HG03135 (cell line): ENCODE results near the gene CMC2.

Experiments used
- ATAC-seq: cut with Tn5 transposase; IDR thresholded peaks from one replicate; pipeline ENCODE4 v1.9.1; 2021; ENCODE audit warnings: mild to moderate bottlenecking, moderate library complexity; ENCODE audit not compliant: unreplicated experiment

Gene CMC2

DNA sequence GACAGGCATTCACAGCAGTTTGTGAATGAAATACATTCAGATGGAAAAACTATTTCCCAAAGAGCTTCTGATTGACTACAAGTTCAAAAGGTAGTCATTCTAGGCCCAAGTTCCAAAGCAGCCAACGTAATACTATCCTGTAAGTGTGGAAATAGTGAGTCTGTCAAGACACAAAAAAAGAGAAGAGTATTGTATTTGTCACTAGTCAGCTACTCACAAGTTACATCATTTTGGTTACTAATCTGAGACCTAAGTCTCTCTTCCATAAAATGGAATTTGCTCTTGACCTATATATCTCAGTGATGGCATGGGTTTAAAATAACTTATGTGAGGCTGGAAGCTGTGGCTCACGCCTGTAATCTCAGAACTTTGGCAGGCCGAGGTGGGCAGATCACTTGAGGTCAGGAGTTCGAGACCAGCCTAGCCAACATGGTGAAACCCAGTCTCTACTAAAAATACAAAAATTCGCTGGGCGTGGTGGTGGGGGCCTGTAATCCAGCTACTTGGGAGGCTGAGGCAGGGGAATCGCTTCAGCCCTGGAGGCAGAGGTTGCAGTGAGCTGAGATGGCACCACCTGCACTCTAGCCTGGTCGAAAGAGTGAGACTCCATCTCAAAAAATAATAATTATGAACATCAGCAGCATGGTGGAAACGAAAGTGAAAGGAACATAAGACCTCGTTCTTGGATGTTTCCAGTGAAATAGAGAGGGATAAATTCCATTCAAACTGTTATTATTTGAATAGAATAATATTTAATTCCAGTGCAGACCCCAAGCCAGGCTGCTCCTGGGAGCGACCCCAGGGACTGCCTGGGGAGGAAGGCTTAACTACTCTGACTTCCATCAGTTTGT lies 2.9 kb downstream of the CMC2 start:
- ATAC-seq: no peak

DNA sequence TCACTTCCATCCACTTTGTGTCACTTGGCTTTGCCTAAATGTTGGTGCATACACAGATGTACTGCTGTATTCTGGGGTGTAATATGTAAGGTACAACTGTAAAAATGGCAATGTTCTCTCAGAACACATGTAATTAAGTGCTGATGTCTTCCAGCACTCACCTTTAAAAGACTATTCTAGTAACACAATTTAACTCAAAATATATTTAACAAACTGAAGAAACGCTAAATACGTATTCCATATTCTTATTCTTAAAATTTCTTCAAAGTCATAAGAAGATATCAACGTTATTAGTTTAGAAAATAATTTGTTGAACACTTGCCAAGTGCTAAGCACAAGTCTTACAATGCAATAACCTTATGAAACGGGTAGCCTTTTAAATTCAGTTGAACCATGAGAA lies 3.6 kb downstream of the CMC2 start:
- ATAC-seq: no peak

DNA sequence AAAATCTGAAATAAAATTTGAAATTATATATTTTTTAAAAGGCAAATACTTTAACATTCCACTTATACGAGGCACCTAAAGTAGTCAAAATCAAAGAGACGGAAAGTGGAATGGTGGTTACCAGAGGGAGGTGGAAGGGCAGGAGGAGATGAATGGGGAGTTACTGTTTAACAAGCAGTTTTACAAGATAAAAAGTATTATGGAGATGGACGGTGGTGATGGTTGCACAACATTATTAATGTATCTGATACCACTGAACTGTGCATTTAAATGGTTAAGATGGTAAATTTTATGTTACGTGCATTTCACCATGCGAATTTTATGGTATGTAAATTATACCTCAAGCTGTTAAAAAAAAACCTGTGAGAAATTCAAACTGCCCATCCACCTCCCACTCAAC lies 5.4 kb downstream of the CMC2 start:
- no peak for ATAC-seq

DNA sequence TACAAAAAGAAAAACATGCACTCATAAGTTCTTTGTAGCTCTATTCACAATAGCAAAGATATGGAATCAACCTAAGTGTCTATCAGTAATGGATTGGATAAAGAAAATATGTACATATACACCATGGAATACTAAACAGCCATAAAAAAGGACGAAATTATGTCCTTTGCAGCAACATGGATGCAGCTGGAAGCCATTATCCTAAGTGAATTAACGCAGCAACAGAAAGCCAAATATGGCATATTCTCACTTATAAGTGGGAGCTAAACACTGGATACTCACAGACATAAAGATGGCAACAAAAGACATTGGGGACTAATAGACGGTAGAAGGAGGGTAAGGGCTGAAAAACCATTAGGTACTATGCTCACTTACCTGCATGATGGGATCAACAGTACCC lies 5.8 kb downstream of the CMC2 start:
- no peak for ATAC-seq

DNA sequence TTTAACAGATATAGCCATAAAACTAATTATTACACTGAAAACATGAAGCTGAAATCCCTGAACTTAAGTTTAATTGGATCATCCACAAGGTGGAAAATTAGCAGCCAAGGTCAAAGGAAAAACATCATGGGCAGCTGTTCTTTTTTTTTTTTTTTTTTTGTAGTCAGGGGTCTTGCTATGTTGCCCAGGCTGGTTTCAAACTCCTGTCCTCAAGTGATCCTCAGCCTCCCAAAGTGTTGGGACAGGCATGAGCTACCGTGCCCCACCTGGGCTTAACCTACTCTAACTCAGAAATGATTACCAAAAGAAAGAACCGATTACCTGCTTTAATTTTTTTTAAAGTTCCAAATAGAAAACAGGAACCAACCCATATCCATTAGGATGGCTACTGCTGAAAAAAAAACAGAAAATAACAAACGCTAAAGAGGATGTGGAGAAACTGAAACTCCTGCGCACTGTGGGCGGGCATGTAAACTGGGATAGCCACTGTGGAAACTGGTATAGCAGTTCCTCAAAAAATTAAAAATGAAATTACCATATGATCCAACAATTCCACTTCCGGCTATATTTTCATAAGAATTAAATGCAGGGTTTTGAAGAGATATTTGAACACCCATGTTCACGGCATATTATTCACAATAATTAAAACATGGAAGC lies 8.6 kb downstream of the CMC2 start:
- ATAC-seq: no peak

DNA sequence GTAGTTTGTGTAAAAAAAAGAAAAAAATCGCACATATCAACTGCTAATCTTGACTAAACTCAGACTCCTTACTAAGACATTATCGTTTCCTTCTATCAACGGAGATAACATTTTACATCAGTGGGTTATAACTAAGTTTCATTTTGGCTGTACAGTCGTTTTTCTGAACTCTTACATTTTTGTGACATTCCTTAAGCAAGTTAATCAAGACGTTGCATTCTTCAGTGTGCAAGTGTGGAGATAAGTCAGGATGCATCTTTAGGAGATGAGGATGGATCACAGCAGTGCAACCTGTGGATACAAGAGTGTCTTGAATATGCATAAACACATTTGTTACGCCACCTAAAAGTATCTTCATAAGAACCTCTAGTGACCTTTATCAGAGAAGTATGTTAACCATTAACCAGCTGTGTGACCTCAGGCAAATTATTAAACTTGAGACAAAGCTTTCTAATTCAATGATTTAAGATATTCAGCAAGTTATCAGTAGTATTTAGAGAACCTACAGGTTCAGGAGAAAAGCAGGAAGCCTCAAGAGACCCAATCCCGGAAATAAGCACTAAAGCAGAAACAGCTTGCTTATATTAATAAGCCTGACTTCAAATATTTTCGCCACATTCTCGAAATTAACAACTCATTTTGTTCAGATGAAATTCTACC lies 9.4 kb downstream of the CMC2 start:
- peak; percentile 55 for ATAC-seq

DNA sequence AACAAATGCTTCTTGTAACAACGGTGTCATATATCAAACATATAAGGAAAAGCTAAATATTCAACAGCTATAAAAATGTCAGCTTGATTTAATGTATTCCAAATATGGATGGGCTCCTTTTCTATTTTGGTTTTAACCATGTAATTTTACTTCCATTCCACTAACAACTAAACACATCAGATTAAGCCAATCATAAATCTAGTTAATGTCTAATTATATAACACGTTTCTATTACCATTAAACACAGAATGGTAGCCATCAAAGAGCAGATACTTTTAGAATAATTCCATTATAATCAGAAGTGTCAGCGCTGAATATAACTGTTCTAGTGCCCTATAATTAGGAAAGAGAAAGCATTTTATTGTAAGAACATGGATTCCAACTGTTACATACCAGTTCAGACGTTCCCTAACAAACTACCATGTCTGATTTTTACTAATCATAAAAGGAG lies 10.0 kb downstream of the CMC2 start:
- ATAC-seq: no peak

DNA sequence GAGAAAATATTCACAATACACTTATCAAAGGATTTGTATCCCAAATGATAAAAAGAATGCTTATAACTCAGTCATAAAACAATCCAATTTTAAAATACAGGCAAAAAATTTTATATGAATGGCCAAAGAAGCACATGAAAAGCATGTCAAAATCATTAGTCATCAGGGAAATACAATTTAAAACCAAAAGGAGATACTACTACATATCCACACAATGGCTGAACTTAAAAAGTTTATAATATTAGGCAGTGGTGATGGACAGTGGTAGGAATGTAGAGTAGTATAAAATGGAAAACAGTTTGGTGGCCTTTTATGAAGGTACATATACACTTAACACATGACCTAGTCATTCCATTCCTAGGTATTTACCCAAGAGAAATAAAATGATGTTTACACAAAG lies 12.2 kb downstream of the CMC2 start:
- ATAC-seq: no peak

DNA sequence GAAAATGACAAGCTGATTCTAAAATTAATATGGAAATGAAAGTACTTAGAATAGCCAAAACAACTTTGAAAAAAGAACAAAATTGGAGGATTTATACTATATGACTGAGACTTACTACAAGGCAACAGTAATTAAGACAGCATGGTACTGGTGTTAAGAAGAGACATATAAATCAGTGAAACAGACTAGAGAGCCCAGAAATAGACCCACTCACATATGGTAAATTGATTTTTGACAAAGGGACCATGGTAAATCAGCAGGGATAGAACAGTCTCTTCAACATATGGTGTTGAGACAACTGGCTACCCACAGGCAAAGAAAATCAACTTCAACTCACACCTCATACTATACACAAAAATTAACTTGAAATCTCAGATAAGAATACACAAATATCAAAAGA lies 12.9 kb downstream of the CMC2 start:
- ATAC-seq: no peak

DNA sequence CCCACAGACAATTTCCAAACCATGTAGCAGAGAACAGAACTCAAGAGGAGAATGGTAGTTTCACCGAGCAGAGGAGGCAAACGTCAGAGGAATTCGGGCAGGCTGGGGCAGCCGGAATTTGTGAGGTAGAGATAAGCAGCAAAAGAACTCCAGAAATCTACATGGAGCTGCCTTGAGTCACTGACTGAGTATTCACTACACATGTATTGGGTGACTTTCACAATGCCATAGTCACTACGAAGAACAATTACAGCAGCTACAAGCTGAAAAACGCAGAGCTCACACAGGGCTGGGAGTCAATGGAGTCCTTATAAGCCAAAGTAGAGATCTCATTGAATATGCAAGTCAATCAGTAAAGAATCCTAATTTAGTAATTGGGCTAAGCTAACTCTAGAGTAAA lies 13.4 kb downstream of the CMC2 start:
- ATAC-seq: no peak

DNA sequence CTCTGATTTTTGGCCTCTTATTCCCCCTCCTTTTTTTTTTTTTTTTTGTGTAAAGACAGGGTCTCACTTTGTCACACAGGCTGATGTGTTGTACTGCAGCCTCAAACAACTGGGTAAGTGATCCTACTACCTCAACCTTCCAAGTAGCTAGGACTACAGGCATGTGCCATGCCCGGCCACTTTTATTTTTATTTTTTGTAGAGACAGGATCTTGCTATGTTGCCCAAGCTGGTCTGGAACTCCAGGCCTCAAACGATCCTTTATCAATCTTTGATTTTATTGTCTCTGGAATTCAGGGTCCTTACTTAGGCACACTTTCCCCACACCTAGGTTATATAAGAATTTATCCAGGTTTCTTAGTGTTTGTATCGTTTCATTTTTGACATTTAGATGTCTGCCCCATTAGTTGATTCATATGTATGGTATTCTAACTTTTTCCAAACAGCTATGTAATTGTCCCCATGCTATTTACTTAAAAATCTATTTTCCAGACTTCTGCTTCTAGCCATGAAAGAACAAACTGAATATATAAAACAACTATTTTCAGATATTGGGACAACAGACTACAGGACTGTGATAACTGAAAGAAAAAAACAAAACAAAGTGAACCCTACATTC lies 13.9 kb downstream of the CMC2 start:
- no peak for ATAC-seq

DNA sequence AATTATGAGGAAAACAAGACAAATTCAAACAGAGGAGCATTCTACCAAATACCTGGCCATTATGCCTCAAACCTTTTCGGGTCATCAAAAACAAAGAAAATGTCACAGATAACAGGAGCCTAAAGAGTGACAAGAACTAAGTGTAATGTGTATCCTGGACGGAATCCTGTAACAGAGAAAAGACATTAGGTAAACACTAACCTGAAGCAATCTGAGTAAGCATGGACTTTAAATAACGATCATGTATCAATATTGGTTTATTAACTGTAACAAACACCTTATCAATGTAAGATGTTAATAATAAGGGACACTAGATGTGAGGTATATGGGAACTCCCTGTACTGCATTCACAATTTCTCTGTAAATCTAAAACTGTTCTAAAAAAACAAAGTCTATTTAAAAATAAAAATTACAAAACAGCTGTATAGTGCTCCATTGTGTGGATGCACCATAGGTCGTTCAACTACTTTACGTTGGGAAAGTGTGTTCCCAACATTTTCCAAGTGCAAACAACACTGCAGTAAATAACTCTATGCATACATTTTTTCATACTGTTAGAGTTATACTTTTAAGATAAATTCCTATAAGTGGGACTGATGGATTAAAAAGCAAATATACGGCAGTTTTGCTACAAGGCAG lies 14.8 kb downstream of the CMC2 start:
- no peak for ATAC-seq

DNA sequence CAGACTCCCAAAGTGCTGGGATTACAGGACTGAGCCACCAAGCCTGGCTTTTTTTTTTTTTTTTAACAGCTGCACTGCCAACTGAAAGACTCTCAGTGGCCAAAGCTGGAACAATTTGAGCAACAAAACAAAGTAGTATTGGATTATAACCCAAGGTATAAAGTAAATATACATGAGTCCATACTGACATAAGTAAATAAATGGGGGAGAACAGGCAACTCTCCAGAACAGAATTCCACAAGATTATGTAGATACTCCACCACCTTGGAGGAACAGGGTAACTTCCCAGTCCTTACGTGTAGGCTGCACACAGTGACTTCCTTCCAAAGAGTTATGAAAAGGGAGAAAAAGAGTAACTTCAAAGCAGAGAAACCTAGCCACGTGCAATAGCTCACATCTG lies 15.7 kb downstream of the CMC2 start:
- no peak for ATAC-seq

DNA sequence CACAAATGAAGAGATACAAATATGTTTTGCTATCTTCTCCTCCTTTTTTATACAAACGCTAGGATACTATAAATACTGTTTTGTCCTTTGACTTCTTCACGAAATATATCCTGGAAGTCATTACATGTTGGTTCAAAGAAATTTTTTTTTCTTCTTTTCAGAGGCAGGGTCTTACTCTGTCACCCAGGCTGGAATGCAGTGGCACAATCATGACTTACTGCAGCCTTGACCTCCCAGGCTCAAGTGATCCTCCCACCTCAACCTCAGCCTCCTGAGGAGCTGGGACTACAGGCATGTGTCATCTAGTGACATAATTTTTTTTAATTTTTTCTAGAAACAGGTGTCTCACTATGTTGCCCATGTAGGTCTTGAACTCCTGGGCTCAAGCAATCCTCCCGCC lies 16.1 kb downstream of the CMC2 start:
- ATAC-seq: no peak

DNA sequence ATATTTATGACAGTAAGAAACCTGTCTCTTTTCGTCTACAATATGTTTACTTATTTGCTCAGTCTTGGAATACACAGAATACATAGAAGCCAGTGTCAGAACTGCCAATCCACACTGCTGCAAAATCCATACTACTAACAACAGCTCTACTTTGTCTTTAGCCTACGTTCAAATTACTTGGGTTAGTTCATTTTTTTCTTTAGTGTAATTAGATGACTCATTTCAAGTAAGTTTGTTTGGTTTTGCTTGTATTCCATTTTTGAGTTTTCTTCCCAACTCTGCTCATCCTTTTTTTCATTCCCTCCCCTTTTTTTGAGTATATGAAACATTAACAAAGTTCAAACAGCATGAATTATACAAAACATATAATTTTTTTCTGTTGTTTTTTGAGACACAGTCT lies 16.9 kb downstream of the CMC2 start:
- no peak for ATAC-seq

DNA sequence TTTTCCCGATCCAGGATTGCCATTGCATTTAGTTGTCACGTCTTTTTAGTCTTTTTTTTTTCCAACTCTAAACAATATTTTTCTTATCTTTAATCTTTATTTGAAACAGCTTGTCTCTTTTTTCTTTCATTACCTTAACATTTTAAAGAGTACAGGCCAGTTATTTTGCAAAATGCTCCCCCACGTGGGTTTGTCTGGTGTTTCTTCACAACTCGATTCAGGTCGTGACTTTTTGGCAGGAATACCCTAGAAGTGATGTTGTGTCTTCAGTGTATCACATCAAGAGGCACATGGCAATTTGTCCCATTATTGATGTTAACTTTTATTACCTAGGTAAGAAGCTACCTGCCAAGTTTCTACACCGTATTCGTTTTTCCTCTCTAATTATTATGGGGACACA lies 17.9 kb downstream of the CMC2 start:
- ATAC-seq: no peak

DNA sequence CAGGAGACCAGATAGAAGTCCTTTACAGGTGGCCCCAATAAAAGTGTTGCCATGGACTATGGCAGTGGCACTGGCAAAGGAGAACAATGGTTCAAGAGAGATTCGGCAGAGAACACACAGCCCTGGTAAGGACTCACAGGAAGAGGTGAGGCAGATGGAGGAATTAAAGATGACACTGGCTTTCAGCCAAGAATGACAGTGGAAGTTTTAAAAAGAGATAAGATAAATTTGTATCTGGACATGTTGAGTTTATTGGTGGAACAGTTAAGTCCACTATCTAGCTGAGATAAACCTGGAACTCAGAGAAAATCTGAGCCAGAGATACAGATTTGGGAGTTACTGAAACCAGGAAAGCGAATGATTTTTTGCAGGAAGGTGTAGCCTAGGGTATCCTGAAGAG lies 20.1 kb downstream of the CMC2 start:
- ATAC-seq: no peak

DNA sequence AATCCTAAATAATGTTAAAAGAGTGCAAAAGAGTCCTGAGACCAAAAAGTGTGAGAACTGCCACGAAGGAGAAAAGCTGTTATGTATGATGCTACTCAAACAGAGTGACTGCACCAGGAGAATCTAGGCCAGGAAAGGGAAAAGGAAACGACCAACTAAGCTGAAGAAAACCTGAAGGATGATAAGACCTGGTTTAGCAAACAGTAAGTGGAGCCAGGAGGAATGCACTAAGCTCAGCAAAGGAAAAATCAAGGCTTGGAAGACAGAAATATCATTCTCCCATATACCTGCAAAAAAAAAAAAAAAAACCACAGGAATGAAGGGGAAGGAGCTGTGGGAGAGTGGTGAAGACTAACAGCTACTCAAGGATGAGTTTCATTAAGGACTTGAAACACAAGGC lies 21.1 kb downstream of the CMC2 start:
- no peak for ATAC-seq

DNA sequence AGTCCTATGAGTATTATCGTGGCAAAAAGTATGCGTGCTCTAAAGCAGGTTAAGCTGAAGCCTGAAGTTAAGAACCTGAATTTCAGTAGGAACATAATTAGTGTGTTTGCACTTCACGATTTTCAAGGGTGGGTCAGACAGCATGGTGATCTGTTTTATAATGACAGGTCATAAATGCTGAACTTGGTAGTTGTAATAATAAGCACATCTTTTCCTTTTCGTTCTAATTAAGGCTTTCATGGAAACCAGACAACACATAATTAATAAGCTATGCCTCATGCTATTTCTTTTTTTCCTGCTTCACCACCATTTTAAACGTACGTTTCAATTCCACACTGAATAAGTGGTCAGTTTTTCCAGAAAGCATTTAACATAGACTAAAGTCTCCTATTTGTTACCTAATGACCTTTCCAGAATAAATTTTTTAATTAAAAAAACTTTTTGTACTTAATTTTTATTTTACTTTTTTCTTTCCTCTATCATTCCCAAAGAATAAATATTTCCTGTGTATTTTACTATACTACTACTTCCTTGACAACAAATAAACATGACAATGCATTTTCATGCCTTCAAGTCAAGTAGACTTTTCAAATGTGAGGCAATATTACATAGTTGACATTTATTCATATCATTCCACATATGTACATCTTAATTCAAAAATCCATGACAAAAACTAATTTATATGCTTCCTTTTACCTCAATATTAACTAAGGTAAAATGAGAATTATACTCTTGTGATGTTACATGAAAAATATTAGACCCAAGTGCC lies 22.4 kb downstream of the CMC2 start:
- no peak for ATAC-seq

DNA sequence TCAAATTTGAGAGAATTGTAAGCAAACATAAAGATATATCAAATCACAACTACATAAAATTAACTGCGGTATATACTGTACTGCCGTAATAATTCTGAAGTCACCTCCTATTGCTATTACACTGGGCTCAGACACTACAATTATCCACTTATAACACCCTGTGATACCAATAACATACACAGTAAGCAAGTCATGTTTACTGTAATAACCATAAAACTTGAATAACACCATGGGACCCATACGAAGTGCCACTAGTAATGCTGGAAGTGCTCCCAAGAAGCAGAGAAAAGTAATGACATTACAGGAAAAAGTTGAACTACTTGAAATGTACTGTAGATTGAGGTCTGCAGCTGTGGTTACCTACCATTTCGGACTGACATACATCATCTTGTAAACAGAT lies 24.0 kb downstream of the CMC2 start:
- ATAC-seq: no peak
